Measurements from ENCODE around the gene ACOT12. TPM values are rescaled to one million over a fixed set of nuclear protein-coding genes. Genes with fewer than 3 reads are reported as not detected.
A peak's percentile ranks its signal among the peaks of the same experiment; 100 is the strongest.

Gene ACOT12
- total and polyA plus RNA-seq, 9 of the 15 experiments (the other 6 are each of a cell fraction or from before 2014, with no cell fraction given) = 0.03 TPM; not detected in 8

DNA sequence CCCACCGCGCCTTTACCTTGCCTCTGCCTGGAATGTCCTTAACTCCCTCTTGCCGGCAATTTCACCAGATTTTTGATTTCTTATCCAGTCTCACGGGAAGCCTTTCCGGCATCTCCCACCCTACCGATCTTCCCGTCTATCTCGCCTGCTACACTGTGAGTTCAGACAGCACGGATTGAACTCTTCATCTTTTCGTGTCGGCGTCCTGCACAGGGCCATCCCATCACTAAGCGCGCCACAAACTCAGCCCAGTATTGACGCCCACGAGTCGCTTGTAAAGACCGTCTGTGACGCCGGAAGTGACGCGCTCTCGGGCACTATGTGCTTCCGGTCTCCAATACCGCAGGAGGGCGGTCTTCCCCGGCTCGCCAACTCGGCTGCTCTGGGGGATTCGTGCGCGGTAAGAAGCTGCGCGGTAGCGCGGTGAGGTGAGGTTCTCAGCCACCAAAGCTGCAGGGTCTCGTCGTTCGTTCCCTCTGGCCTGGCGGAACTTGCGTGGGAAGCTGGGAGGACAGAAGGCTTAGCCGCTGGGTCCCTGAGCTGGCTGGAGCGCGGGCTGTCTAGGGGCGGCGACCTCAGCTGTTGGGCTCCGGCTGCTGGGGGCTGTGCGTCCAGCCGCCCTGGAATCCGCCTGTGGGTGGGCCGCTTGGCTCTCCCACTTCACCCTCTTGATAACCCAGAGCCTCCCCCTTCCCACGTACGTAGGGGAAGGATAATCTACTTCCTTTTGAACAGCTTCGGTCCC, 92.5 kb downstream of the ACOT12 start, which contains the start of gene ZCCHC9 (continued):
- TF ChIP-seq, protein P1, sequence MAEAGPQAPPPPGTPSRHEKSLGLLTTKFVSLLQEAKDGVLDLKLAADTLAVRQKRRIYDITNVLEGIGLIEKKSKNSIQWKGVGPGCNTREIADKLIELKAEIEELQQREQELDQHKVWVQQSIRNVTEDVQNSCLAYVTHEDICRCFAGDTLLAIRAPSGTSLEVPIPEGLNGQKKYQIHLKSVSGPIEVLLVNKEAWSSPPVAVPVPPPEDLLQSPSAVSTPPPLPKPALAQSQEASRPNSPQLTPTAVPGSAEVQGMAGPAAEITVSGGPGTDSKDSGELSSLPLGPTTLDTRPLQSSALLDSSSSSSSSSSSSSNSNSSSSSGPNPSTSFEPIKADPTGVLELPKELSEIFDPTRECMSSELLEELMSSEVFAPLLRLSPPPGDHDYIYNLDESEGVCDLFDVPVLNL (CRISPR knock-in tag; IDR thresholded peaks at IDR 0.05; ENCODE audit: low read depth) = peak; percentile 63; the same call in 1 of the 2 replicates
- TF ChIP-seq DMBX1 (CRISPR knock-in tag; IDR thresholded peaks at IDR 0.05; ENCODE audit: borderline replicate concordance) (no peak), C11orf30 (IDR thresholded peaks at IDR 0.05; ENCODE audit: low read depth) (peak; percentile 93), RBM22 (IDR thresholded peaks at IDR 0.05; ENCODE audit: low read depth, low read length, poor library complexity, severe bottlenecking) (no peak), NCOA2 (IDR thresholded peaks at IDR 0.05; ENCODE audit: partially characterized antibody in 2 of 2) (no peak), LCOR (CRISPR knock-in tag; IDR thresholded peaks at IDR 0.05) (0 out of 2 replicates have a peak, but pooled peaks have one; percentile 16), ETV1 (tag; conservative IDR thresholded peaks at IDR 0.05; ENCODE audit: low read depth) (peak; percentile 87), FIP1L1 (IDR thresholded peaks at IDR 0.05; ENCODE audit: low read depth, low read length, poor library complexity, severe bottlenecking) (no peak), PURB (CRISPR knock-in tag; IDR thresholded peaks at IDR 0.05; ENCODE audit: low read depth) (no peak), SP1 (CRISPR knock-in tag; IDR thresholded peaks at IDR 0.05) (peak; percentile 74), L3MBTL2 (IDR thresholded peaks at IDR 0.05) (peak; percentile 55), CBX2 (IDR thresholded peaks at IDR 0.05; ENCODE audit: insufficient read depth, low read length, poor library complexity, severe bottlenecking) (no peak), RBBP5 (IDR thresholded peaks at IDR 0.05; ENCODE audit: borderline replicate concordance, insufficient read depth, low read length, poor library complexity, severe bottlenecking) (peak; percentile 90), HNRNPLL (IDR thresholded peaks at IDR 0.05; ENCODE audit: low read depth, low read length, poor library complexity, severe bottlenecking) (peak; percentile 77), GTF2E2 (tag; IDR thresholded peaks at IDR 0.05) (no peak), DNMT1 (IDR thresholded peaks at IDR 0.05) (no peak), NFXL1 (CRISPR knock-in tag; IDR thresholded peaks at IDR 0.05) (no peak)
- TF ChIP-seq, protein P2, sequence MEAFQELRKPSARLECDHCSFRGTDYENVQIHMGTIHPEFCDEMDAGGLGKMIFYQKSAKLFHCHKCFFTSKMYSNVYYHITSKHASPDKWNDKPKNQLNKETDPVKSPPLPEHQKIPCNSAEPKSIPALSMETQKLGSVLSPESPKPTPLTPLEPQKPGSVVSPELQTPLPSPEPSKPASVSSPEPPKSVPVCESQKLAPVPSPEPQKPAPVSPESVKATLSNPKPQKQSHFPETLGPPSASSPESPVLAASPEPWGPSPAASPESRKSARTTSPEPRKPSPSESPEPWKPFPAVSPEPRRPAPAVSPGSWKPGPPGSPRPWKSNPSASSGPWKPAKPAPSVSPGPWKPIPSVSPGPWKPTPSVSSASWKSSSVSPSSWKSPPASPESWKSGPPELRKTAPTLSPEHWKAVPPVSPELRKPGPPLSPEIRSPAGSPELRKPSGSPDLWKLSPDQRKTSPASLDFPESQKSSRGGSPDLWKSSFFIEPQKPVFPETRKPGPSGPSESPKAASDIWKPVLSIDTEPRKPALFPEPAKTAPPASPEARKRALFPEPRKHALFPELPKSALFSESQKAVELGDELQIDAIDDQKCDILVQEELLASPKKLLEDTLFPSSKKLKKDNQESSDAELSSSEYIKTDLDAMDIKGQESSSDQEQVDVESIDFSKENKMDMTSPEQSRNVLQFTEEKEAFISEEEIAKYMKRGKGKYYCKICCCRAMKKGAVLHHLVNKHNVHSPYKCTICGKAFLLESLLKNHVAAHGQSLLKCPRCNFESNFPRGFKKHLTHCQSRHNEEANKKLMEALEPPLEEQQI (IDR thresholded peaks at IDR 0.05) = peak; percentile 51; the same call in 1 of the 2 replicates
- TF ChIP-seq, protein P3, sequence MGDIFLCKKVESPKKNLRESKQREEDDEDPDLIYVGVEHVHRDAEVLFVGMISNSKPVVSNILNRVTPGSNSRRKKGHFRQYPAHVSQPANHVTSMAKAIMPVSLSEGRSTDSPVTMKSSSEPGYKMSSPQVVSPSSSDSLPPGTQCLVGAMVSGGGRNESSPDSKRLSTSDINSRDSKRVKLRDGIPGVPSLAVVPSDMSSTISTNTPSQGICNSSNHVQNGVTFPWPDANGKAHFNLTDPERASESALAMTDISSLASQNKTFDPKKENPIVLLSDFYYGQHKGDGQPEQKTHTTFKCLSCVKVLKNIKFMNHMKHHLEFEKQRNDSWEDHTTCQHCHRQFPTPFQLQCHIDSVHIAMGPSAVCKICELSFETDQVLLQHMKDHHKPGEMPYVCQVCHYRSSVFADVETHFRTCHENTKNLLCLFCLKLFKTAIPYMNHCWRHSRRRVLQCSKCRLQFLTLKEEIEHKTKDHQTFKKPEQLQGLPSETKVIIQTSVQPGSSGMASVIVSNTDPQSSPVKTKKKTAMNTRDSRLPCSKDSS (IDR thresholded peaks at IDR 0.05; ENCODE audit: low read depth, partially characterized antibody) = no peak
- TF ChIP-seq, protein P4, sequence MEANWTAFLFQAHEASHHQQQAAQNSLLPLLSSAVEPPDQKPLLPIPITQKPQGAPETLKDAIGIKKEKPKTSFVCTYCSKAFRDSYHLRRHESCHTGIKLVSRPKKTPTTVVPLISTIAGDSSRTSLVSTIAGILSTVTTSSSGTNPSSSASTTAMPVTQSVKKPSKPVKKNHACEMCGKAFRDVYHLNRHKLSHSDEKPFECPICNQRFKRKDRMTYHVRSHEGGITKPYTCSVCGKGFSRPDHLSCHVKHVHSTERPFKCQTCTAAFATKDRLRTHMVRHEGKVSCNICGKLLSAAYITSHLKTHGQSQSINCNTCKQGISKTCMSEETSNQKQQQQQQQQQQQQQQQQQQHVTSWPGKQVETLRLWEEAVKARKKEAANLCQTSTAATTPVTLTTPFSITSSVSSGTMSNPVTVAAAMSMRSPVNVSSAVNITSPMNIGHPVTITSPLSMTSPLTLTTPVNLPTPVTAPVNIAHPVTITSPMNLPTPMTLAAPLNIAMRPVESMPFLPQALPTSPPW (CRISPR knock-in tag; IDR thresholded peaks at IDR 0.05) = peak; percentile 62

All from K562 (cell line).